GM18858 (cell line): ENCODE data around the gene HOXC5.
"Not testable (repeated sequence)": the region's sequence is repeated elsewhere in the genome, so short reads cannot be mapped to it uniquely, and the experiment has no call there.

Source experiments
- ATAC-seq: cut with Tn5 transposase; IDR thresholded peaks from one replicate; pipeline ENCODE4 v1.9.1; 2021; ENCODE audit not compliant: unreplicated experiment

HOXC5 gene

GRCh38 chr12:54032086-54032619 lies 697 bp upstream of the HOXC5 start:
- no peak for ATAC-seq

- ATAC-seq: no peak
These were observed 493 bp downstream of the HOXC5 start for GRCh38 chr12:54033106-54033979.

- ATAC-seq: no peak
These were observed 1.3 kb downstream of the HOXC5 start for GRCh38 chr12:54033980-54034784.

- ATAC-seq: no peak
These were observed 2.0 kb downstream of the HOXC5 start for GRCh38 chr12:54034785-54035310.

GRCh38 chr12:54035568-54036264 lies 2.9 kb downstream of the HOXC5 start:
- ATAC-seq: no peak

GRCh38 chr12:54036620-54037359 lies 3.9 kb downstream of the HOXC5 start:
- ATAC-seq: no peak

- ATAC-seq: no peak
These were observed 4.8 kb downstream of the HOXC5 start for GRCh38 chr12:54037360-54038283.

GRCh38 chr12:54038284-54038870 lies 5.5 kb downstream of the HOXC5 start:
- ATAC-seq: no peak

- ATAC-seq: no peak
These were observed 6.1 kb downstream of the HOXC5 start for GRCh38 chr12:54038871-54039414.

GRCh38 chr12:54039417-54040147 lies 6.7 kb downstream of the HOXC5 start:
- ATAC-seq: no peak

- ATAC-seq: no peak
These were observed 7.3 kb downstream of the HOXC5 start for GRCh38 chr12:54040148-54040494.

GRCh38 chr12:54040648-54041047 lies 7.8 kb downstream of the HOXC5 start:
- no peak for ATAC-seq

- no peak for ATAC-seq
These were observed 8.3 kb downstream of the HOXC5 start for GRCh38 chr12:54041097-54041690.

GRCh38 chr12:54042033-54042432 lies 9.2 kb downstream of the HOXC5 start:
- ATAC-seq: not testable (repeated sequence)

GRCh38 chr12:54042970-54043853 lies 10.4 kb downstream of the HOXC5 start:
- ATAC-seq: no peak

GRCh38 chr12:54044425-54045103 lies 11.7 kb downstream of the HOXC5 start:
- ATAC-seq: no peak
